NCI-H1417 (cell line): ENCODE data around the gene TRIM40.
"Not testable (repeated sequence)": the region's sequence is repeated elsewhere in the genome, so short reads cannot be mapped to it uniquely, and the experiment has no call there.

ENCODE experiments used
- DNase-seq, 3 experiments: peaks; one replicate each; lab custom pipeline; 2025; lab: John Stamatoyannopoulos, UW

The TRIM40 gene

DNA sequence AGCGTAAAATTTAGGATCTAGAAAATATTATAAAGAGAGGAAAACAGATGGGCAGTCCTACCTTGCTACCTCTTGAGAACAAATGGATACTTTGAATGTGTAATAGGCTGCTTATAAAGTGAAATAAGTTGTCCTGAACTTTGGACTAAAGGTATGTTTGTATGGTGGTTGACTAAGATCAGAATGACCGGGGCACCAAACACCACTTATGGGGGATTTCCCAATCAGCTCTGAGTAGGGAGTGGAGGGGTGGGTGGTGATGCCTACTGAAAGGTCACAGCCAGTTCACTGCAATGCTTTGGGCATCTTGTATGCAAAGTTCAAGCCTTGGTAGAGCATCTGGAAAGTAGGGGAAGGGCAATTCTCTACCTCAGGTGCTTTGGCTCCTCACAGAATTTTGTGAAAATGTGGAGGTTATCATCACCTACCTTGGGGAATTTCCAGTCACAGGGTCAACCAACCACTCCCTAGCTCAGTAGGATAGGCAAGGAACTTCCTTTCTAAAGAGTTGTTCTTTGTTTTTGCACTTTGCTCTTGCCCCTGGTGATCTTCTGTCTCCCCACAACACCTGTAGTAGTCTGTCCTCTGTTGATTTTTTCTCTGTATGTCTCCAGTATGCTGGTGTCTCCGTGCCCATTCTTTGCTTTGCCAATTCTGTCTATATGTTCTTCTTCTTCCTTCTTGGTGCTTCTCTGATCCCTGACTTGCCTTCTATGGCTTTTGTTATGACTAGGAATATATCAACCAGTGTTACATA, 22.8 kb upstream of the TRIM40 start, which contains the start of gene TRIM31:
Gene TRIM31 (minus strand): TSS at position 88 of the 757 bp plus-strand sequence. CDS start 285 bp downstream, outside the sequence.
- no peak for DNase-seq

DNA sequence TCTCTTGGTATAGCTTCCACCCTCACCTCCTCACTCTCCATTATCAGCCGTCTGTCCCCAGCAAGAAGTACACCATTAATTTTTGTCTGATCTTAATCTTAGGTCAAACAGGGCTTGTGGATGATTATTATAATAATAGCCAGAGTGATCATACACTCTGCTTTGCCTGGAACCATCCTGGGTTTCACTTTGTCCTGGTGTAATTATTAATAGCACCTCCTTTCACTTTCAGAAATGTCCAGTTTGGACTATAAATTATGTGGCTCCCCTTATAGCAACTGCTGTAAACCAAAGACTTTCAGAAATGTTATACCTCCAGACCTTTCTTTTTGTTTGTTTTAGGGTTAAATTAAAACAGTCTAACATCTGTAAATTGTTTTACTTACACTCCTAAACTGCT, 22.1 kb upstream of the TRIM40 start:
- no peak for DNase-seq

DNA sequence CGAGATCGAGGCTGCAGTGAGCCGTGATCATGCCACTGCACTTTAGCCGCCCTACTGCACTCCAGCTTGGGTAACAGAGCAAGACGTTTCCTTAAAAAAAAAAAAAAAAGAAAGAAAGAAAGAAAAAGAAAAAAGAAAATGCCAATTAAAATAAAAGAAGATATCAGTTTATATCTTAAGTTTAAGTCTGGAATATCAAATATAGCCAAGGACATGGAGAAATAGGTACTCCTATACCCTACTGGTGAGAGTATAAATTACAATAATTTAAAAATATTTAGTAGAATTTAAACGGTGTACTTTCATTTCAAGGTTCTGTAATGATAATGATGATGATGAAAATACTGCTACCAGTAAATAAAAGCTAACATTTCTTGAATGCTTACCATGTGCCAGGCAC, 19.2 kb upstream of the TRIM40 start:
- DNase-seq: no peak

DNA sequence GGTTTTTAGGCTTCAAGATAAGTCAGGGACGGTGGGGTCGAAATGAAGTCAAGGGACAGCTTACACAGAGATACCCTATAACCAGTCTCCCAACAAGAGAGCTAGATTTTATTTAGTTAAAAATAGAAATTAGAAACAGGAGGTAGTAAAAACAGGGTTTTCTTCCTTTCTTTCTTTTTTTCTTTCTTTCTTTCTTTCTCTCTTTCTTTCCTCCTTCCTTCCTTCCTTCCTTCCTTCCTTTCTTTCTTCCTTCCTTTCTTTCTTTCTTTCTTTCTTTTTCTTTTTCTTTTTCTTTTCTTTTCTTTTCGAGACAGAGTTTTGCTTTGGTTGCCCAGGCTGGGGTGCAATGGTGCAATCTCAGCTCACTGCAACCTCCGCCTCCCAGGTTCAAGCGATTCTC, 17.2 kb upstream of the TRIM40 start:
- not testable (repeated sequence) for DNase-seq

DNA sequence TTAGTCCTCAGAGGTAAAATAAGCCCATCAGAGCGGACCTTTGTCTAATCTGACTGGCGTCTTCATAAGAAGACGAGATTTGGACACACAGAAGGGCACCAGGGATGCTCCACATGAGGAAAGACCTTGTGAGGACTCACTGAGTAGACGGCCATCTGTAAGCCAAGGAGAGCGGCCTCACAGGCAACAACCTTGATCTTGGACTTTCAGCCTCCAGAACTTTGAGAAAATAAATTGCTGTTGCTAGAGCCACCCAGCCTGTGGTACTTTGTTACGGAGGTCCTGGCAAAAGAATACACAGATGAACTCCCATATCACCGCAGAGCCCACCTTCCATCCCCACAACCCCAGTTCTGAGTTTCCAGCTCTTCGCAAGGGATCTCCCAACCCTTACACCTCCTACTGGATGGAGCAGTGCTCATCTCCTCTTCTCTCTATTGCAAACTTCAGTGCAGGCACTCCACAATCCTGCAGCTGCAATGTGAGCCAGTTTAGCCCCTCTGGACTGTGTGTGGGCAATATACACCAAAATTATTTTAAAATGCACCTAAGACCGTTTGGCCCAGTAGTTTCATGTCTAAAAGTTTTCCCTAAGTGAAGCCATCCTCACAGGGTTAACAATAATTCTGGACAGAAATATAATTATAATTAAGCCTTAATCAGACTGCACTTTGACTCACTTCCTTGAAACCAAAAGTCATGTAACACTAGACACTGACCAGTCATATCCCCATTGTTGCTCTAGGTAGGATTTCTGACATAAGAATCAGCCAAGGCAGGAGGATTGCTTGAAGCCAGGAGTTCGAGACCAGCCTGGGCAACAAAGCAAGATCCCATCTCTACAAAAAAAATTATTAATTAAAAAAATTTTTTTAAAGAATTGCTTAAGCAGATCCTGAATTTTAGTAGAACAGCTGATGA, 14.2 kb upstream of the TRIM40 start:
- DNase-seq: no peak

DNA sequence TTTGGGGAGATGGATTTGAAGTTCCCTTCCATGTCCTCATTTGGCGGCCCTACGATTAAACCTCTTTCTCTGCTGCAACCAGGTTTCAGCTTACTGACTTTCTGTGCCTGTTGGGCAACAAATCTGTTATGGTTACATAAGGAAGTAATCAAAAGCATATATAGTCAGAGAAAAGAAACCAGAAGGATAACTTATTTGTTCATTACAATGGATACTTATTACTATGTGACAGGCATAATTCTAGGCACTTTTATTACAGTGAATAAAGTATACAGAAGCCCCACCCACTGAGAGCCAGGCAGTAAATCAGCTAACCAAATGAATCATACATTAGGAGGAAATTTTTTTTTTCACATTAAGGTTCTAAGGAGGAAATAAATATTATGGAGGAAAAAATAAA, 13.4 kb upstream of the TRIM40 start:
- DNase-seq: no peak

DNA sequence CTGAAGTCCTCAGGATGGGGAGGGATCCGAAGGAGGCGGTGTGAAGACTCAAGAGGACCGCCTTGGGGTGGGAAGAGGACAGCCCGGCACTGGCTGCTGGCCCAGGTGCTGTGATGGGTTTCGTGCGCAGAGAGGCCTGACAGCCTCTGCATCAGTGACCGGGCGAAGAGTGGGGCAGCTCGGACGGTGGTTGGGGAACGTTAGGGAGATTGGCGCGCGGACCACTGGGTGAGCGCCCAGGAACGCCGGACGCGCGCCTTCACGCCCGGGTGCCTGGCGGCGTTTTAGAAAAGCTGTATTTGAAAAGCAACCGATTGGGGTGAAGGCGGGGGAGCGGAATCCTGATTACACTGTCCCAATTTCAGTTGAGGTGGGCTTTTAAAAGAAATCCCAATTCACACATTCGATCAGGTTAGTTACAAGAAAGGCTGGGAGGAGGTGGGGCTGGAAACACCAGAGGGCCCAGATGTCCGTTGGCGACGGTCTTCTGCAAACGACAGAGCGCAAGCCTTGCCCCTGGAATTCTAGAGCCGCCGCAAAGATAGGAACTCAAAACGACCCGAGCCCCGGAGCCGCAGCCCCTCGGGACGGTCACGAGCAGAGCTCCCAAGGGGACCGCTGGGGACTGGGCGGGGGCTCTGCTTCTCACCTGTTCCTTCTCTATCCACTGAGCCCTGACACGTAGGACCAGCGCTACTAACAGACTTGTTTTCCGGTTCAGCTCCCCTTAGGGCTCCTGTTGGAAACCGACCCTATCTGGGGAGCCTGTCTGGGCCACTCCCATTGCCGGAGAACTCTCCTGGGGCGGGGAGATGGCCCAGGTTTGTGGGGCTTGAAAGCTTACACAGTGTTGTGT, 8.5 kb upstream of the TRIM40 start:
- DNase-seq: no peak

DNA sequence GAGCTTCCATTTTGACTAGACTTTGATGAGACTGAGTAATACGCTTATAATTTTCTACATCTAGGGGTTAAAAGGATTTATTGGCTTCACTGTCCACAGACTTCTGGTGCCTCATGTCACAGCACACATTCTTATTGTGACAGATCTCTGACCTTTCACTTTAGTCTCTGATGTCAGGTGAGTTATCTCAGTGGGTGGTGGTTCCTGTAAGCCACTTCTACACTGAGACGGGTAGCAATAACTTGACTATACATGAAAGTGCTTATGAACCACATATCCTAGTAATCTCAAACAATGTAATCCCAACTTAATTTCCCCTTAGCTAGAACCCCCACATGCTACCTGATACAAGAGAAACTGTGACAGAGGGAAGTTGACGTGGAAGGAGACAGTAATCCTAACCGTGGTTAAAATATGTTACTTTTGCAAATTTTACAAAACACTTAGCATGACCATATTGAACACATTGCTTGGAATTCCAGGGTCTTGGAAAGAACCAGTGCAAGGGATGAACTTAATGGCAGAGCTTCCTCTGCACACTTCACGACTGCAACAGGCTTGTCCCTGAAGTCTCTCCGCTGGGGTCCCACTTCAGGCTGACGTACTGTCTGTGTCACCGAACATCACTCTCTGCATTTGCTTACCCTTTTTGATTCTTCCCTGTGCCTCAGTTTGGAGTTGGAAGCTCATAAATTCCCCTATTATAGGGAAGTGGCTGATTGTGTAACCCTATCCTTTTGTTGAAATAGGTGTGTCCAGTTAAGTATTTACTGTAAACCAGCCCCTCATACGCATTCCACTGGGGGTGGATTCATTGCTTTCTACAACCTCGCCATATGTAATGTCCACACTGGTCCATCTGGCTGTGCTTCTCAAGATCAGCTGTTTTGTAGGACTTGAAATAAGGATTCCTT, 6.4 kb upstream of the TRIM40 start:
- peak in 1 of 3 experiments; percentile 7 for DNase-seq

DNA sequence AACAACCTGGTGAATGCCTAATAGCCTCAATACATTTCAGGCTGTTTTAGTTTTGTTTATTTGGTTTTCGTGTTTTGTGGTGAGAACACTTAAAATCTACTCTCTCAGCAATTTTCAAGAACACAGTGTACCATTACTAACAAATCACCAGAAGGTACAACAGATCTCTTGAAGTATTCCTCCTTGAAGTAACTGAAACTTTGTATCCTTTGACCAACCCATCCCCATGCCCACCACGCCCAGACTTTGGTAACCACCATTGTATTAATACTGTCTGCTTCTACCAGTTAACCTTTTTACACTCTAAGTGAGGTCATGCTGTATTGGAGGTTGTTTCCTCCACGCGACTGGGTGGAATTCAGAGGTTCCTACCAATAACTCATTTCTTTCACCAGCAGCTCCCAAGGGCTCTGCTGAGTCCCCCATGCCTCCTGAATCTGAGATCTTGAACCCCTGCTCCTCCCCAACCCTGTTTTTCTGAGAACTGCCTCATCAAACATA, 5.7 kb upstream of the TRIM40 start:
- DNase-seq: no peak

DNA sequence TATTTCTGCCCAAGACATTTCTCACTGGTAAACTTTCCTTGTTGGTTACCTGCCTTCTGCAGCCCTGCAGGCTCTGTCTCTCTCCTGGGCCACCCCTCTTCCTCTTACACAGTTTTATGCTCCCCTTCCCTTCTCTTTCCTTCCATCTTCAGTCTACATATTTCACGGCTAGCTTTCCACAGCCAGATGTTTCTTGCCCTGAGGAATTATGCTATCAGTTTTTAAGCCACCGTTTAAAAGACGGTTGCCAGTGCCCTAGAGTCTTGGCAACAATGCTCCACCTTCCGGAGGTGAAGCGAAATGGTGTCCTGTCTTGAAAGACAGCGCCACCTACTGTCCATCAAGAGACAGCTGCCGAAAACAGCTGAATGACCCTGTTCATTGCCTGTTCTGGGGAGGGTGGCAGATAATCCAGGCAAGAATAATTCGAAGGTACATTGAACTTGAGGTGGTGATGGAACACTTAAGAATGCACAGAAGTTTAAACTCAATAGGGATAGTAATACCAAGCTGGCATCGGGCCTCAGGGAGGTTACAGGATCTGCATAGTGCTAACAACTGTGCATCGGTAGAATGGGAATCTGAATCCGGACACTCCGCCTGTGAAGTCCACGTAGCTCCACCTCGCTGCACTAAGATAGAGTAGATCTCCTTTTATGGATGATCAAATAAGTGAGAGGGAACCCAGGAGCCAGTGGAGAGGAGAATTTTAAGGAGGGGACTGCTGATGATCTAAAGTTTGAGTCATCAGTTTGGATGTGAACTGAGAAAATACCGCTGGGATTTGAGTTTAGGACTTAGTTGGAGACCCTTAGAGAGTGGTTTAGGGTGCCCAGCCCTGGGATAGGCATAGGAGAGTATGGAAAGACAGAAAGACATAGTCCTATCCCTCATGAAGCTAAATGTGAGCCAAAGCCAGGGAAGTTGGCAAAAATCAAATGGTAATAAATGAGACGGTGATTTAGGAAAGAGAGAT, 4.8 kb upstream of the TRIM40 start:
- peak; percentile 50 to 86 (median 72) for DNase-seq

DNA sequence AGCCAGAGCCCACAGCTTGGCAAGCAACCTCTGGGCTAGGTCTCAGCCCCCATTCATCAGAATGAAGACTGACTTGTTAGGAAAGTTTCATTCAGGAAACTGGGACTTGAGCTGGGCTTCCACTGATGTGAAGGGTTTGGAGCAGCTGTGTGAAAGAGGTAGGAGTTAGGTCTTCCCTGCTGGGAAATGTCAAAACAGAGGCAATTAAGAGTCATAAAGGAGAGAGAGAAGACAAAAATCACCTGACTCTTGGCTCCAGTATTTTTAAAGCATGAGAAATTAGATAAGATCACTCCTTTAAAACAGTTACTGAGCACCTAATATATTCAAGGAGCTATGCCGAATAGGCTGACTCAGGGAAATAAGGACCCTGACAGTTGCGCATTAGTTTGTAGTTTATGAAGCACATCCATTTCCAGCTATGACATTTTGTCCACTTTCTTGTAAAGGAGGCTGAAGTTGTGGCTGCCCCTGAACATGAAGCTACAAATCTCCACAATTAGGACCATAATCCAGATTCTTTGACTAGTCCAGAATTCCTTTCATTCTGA, 3.9 kb upstream of the TRIM40 start:
- DNase-seq: no peak

DNA sequence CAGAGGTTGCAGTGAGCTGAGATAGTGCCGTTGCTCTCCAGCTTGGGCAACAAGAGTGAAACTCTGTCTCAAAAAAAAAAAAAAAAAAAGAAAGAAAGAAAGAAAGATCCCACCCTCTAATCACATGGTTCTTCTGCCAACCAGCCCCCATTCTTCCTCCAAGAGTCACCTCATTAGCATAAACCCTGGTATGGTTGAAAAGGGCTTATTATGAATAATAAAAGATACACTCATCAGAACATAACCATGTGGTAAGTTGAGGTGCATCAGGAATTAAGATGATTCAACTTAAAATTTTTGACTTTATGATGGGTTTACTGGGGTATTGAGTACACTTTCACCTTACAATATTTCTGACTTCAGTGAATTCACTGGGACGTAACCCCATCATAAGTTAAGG, 793 bp upstream of the TRIM40 start:
- no peak for DNase-seq

DNA sequence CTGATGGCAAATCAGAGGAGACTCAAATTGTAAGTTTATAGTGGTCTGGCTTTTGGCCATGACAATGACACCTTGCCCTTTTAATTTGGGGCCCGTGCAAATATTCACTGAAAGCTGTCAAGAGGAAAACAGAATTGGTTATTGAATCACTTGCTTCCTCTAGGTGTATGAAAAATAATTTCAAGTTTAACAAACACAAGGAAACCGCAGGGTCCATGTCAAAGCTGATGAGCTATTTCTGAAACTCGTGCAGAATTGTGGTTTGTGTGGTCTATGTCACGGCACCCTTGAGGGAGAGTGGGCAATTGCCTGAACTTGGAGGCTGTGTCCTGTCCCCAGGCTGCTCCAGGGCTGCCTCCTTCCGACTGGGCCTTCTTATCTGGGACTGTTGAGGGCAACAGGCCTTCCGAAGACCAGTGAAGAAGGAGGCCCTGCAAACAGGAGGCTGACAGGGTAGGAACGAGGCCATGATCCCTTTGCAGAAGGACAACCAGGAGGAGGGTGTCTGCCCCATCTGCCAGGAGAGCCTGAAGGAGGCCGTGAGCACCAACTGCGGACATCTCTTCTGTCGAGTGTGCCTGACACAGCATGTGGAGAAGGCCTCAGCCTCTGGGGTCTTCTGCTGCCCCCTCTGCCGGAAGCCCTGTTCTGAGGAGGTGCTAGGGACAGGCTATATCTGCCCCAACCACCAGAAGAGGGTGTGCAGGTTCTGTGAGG, 788 bp downstream of the TRIM40 start:
- no peak for DNase-seq

DNA sequence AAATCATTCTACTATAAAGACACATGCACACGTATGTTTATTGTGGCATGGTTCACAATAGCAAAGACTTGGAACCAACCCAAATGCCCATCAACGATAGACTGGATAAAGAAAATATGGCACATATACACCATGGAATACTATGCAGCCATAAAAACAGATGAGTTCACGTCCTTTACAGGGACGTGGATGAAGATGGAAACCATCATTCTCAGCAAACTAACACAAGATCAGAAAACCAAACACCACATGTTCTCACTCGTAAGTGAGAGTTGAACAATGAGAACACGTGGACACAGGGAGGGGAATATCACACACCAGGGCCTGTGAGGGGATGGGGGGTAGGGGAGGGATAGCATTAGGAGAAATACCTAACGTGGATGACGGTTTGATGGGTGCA, 4.3 kb downstream of the TRIM40 start:
- not testable (repeated sequence) for DNase-seq

DNA sequence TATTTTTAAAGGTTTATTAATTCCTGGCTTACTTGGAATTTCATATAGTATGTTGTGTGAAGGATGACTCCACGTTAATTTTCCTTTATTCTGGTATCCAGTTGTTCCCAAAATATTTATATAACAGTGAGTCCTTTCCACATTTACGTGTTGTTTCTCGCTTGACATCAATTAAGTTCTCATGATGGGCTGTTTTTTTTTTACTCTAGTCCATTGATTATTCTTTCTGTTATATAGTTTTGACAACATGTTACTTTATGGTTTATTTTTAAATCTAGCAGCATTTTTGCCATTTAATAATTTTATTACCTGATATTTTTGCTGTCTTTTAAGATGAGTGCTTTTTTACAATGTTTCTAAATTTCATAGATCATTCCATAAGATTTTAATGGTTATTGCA, 6.7 kb downstream of the TRIM40 start:
- DNase-seq: no peak

DNA sequence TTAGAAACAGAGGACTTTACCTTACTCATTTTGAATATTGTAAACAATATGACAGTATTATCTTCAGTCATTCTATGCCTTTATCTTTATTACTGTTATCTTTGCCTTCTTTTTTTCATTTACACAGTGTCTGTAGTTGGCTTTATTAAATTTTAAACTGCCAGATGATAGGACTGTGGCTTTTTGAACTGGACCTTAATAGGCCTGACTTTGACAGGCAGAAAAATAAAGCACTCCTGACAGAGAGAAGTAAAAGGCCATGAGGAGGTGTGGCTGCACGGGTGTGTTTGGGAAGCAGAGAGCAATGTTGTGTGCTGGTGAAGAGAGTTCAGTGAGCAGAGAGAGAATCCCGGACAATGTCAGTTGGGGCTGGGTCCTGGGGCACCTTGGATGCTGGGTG, 7.8 kb downstream of the TRIM40 start:
- DNase-seq: no peak

DNA sequence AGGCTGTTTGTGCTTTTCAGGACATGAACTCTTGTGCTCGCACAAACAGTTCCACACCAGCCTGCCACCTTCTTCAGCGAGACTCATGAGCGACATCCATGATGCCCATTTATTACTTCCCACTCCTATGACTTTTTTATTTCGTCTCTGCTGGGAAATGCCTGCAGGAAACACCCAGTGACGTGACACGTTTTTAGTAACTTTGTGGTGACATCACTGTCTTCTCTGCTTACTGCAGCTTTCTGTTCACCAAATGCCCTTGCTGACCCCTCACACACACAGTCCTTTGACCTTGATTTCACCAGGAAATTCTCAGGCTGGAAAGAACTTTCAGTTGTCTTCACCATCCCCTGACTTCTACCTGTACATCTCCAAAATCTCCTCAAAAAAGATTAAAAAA, 8.9 kb downstream of the TRIM40 start:
- no peak for DNase-seq

DNA sequence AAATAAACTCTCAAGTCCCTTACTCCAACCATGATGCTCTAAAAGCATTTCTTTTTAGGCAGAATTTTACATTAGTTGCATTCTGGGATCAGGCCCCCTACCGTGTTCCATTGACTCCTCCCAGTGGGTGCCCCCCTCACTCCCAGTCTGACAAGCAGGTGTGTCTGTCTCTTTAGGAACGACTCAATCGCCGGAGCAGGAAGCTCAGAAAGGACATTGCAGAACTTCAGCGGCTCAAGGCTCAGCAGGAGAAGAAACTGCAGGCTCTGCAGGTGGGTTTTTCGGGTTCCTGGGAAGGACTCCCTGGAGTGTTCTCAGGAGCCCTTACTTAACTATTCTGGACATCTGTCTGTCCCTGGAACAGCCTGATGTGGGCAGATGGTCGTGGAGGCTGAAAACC, 9.9 kb downstream of the TRIM40 start:
- peak in 1 of 3 experiments; percentile 3 for DNase-seq

DNA sequence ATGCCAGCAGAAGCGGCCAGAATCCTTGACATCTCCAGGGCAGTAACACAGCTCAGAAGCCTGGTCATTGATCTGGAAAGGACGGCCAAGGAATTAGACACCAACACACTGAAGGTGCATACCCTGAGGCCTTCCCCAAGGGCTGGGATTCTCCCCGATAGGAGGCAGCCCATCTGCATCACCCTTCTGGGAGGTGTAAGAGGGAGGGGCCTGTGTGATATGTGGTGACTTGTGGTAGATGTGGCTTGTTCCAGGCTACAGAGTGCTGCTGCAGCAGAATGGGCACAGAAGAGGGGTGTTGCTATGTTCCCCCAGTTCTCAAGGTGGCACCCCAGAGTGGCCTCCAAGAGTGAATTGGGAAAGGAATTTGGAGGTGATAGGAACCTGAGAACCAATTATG, 11.2 kb downstream of the TRIM40 start:
- no peak for DNase-seq
